GM18858 (cell line): ENCODE measurements around the gene ABCC8.

Experiments
- ATAC-seq: cut with Tn5 transposase; IDR thresholded peaks from one replicate; pipeline ENCODE4 v1.9.1; 2021; ENCODE audit not compliant: unreplicated experiment

ABCC8 gene

DNA sequence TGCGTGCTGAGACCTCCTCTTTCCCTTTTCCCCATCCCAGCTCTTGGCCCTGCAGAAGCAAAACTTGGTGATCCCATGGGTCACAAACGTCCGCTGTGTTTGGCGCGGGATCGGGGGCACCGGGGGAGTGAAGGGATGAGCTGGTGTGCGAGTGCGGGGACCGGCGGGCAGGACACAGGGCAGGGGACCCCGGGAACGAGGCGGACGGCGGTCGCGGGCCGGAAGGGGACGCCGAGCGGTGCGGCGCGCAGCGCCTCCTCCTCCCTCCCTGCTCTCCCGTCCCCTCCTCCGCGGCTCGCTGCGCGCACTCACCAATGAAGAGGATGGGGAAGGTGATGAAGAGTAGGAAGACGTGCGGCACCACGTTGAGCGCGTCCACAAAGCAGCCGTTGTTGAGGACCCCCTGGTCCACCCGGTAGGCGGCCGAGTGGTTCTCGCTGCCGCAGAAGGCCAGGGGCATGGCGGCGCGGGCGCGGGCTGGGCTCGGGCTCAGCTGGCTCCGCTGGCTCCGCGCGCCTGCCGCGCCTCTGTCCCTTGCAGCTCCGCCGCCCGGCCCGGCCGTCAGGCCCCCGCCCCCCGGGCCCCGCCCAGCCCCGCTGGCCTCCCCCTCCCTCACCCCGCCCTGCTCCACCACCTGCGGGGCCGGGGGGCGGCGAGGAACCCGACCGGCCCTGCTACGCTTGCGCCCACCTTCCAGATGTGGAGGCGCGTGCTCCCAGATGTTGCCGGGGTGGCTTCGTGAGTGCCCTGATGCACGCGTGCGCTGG, at the start of gene ABCC8:
ABCC8 (minus strand) TSS at position 529 of the 767 bp plus-strand sequence; CDS start at position 460, 69 bp downstream.
- ATAC-seq: no peak

GRCh38 chr11:17526326-17526725, 49.7 kb upstream of the ABCC8 start:
- no peak for ATAC-seq

DNA sequence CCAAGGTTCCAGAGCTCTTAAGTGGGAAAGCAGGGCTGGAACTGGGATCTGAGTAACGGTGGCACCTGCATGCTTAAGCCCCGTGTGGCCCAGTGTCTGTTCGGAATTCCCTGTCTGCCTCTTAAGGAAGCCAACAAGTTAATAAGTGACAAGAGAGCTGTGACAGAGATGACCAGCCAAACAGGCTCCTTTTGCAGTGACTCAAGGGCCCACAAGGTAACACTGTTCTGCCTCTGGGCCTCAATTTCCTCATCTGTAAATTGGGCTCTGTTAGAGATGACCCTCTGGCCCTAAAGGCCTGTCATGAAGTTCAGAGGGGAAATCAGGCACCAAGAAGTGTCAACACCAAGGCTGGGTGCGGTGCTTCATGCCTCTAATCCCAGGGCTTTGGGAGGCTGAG, 48.9 kb upstream of the ABCC8 start:
- ATAC-seq: no peak

DNA sequence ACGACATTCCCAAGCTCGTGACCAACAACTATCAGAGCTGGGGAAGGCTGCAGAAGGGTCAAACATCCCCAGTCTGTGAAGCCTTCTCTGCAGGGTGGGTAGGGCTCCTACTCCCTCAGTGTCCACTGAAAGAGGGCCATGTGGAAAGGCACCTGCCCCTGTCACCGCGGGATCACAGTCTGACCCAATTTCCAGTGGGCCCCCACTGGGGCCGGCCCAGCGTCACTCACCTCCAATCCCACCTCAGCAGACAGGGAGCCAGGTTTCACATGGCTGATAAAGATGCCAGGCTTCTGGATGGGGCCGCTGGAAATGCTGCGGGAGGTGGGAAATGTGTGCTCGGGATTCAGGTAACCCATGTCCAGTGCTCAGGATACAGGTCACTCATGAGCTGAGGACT, 47.6 kb upstream of the ABCC8 start:
- no peak for ATAC-seq

- ATAC-seq: no peak
These were observed 46.0 kb upstream of the ABCC8 start for GRCh38 chr11:17522655-17523054.

DNA sequence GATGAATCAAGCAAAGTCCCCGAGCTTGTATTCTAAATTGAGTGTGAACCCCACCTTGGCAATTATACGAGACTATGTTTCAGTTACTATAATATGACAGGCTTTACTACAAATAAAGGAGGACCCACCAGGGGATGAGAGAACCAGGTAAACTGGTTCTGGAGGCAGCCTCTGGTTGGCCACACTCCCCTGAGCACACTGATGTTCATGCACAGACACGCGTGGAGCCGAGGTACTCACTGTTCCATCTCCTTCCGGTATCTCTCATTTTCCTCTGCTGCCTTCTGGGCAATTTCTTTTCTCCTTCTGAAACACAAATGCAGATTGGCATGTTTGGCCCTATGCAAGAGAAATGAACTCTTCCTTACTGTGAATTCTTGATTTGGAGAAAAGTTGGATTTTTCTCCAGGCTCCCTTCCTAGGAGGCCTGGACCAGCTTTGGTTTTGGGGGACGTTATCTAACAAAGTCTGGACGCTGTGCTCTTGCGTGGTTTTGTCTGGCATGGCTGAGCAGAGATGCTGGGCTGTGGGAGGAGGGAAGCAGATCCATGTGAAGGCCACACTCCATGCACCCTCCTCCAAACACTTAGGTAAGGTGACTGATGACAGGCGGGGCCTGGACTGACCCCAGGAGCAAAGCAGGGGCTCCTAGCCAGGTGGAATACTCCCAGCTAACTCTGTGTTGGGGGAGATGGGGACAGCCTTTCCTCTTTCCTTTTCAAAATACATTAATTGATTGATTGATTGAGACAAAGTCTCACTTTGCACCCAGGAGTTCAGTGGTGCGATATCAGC, 44.7 kb upstream of the ABCC8 start:
- no peak for ATAC-seq

DNA sequence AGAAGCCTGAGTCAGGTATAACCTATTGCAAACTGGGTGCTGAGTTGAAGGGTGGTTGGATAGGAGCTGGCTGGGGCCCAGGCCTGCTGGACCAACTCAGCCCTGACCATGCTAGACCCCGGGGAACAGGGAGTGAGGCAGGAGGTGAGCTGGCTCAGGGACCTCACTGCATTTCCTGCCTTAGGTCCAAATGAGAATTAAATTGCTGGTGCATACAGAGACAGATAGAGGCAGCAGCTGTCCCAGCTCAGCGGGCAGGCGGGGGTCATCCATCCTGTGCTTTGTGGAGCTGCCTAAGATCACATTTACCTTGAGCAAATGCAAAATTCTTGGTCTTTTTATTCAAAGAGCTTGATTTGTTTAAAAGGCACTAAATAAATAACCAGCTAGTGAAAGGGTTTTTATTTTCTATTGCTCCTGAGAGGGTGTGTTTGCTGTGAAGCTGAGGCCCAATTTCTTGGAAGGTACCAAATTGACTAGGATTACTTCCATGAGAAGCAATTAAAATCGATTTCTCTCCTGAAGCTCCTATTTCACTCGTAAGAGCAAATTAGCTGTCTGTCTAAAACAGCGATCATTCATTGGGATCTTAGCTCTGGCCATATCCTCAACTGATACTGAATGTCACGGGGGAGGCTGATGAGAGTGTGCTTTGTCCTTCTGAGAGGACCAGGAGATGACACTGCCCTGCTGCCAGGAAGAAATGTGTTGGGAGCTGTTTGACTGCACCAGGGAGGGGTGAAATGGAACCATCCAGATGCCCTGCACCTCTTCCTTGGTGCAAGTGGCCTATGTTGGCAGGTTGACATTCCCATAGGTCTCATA, 42.6 kb upstream of the ABCC8 start:
- no peak for ATAC-seq

DNA sequence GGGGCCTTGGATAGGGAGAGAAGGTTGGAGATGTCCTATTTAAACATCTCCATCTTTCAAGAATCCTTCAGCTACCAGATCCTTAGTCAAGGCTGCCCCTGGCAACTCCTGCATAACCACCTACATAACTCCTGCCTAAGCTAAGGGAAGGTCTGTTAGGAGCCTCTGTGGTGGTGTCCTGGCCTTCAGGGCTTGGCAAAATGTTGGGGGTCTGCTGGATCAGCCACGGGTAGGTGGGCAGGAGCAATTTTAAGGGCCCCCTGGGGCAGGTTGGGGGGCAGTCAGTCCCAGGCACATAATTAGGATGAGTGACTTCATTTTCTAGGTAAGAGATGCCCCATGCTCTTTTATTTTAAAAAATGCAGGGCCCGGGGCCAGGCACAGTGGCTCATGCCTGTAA, 41.7 kb upstream of the ABCC8 start:
- ATAC-seq: no peak

DNA sequence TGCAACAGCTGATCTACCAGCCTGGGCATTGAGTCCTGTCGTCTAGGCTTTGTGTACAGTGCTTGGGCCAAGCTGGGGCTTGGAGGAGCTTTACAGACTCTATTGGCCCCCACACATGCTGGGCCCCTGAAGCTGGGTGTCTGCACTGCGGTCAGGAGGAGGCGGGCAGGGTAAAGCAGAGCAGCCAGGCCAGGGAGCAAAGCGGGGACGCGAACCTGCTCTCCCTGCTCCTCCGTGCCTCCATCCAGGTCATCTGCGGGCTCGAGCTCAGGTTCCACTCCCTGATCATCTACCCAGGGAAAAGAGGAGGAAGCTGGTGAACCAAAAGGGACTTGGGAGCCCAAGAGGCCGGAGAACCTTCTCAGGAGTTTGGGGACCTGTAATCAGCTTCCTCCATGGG, 40.5 kb upstream of the ABCC8 start:
- no peak for ATAC-seq

DNA sequence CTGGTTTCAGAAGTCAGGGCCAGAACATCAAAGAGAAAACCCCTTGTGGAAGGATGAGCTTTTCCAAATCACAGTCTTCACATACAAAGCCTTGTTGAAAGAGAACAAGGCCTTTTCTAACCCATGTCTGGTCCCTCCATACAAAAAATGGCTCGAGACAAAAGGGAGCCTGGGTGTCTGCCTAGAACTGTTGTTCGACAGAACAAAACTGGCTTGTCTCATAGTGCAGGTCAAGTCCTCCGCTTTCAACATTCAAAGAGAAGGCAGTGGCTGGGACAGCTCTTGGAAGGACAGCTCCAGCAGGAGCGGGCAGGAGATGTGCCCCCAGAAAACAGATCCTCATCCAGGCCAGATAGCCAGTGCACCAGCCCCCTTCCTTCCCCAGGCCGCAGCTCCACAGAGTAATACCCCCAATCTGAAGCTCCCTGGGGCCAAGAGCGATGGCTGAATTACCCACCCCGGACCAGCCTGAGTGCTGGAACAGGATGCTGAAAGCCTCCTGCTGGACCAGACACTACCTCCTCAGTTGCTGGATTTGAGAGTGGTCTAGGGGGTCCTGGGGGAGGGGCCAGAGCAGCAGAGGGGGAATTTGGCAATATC, 40.0 kb upstream of the ABCC8 start:
- no peak for ATAC-seq

- no peak for ATAC-seq
These were observed 39.0 kb upstream of the ABCC8 start for GRCh38 chr11:17515443-17516176.

DNA sequence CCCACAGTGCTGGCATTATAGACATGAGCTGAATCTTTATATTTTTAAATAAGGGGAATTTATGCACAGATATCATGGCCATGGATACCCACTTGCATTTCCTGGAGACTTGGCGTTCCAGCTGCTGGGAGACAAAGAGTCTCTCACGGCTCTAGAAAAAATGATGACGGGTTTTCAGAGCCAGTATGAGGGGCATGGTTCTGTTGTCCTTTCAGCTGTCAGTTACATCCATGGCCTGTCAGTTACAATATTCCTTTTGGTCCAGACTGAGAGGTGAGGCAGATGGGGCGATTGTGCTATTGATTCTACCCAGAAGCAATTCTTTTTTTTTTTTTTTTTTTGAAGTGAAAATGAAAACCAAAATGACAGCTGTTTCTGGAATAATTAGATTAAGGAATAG, 37.8 kb upstream of the ABCC8 start:
- no peak for ATAC-seq

DNA sequence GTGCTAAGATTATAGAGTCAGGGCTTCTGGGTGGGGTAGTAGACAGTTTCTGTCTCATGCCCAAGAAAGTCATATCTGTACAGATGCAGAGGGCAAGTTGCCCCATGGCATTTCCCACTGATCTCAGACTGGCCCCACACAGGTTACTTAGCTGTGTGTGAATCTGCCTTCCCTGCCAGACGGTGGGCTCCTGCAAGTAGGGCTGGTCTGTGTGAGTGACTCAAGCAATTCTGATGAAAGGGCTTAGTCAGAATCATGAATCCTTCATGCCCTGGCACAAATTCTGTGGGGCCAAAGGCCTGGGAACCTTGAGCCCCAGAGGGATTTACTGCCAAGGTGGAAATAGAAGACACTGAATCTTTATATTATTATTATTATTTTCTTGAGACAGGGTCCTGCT, 37.2 kb upstream of the ABCC8 start:
- no peak for ATAC-seq

DNA sequence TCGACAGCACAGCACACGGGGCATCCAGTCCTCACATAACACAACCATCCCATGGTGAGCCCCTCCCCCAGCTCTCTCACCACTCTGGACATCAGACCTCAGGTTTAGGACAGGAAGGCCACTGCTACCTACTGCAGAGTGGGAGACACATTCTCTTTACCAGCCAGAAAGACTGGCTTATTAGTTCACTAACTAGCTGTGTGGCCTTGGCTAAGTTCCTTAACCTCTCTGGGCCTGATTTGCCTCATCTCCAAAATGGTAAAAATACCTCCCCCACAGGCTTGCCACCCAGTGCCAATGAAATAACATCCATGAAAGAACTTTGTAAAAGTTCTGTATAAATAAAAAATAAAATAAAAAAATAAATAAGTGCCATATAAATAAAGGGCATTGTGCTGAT, 35.5 kb upstream of the ABCC8 start:
- no peak for ATAC-seq

GRCh38 chr11:17511571-17511970, 34.9 kb upstream of the ABCC8 start:
- no peak for ATAC-seq

- ATAC-seq: no peak
These were observed 34.0 kb upstream of the ABCC8 start for GRCh38 chr11:17510507-17511206.

- no peak for ATAC-seq
These were observed 32.1 kb upstream of the ABCC8 start for GRCh38 chr11:17508791-17509190.

- ATAC-seq: no peak
These were observed 31.7 kb upstream of the ABCC8 start for GRCh38 chr11:17508306-17508705.

GRCh38 chr11:17507773-17508172, 31.1 kb upstream of the ABCC8 start:
- no peak for ATAC-seq

- no peak for ATAC-seq
These were observed 30.3 kb upstream of the ABCC8 start for GRCh38 chr11:17506942-17507341.
